Measurements from ENCODE around the gene POGLUT3.

The POGLUT3 gene

GRCh38 chr11:108498046-108498815 lies at the start of gene POGLUT3:
Gene POGLUT3, minus strand, starts transcription at chr11:108498384. Its CDS starts 18 bp downstream, at chr11:108498366.
- DNase-seq = peak; percentile 51

DNA sequence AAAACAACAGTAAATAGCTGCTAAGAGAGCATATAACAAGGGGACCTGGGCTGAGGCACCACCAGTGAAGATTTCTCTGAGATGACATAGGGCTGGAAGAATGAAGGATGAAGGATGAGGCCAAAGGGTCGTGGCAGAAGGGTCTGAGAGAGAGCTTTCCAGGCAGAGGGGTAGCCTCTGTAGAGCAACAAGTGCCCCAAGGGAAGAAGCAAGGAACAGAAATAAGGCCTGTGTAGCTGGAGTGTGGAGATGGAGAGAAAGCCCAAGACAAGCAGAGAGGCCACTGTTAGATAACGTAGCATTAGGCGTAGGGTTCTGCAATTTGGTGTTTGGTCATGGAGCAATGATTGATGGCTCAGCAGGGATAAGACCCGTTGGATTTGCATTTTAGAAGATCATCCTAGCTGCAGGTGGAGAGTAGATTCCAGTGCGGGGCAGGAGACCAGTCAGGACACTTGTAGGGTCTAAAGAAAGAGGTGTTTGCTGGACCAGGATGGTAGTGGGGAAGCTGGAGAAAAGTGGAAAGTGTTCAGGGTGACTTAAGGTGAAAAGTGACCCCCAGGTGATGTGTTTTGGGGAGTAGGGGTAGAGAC lies 47.8 kb upstream of the POGLUT3 start:
- no peak for DNase-seq

GRCh38 chr11:108543316-108543964 lies 45.3 kb upstream of the POGLUT3 start:
- DNase-seq = no peak

GRCh38 chr11:108541531-108541930 lies 43.3 kb upstream of the POGLUT3 start:
- DNase-seq = no peak

DNA sequence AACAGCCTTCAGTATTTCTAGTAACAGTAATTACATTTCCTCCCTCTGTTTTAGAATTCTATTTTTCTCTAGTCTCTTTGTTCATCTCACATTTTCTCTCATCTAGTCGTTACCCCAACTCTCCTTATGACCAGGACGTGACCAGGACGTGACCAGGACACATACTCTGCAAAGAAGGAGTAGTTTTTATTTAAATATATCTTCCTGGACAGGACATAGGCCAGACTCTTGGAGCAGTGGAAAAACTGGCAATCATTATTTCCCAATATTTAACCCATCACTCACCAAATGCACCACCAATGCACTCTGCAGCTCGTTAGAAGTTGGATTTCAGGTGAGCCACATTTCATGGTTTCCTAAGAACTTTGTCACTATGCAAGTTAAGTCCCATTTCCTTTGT lies 40.3 kb upstream of the POGLUT3 start:
- no peak for DNase-seq

DNA sequence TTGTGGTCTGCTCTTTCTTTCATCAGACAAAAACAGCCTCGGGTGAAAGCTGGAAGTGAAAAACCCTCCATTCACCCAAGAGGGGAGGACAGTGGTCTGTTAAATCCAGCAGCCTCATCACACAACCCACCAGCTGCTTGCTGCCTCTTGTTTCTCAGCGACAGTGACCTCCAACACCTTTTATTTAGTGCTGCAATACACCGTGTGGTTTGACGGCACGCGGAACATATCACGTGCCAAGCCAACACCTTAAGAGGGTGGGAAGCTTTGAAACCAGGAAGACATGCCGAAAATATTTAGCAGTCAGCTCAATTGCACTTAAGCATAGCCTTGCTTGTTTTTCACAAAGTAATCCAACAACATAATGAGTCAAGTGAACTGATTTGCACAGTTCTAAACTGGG lies 39.8 kb upstream of the POGLUT3 start:
- no peak for DNase-seq

GRCh38 chr11:108536783-108537182 lies 38.6 kb upstream of the POGLUT3 start:
- no peak for DNase-seq

DNA sequence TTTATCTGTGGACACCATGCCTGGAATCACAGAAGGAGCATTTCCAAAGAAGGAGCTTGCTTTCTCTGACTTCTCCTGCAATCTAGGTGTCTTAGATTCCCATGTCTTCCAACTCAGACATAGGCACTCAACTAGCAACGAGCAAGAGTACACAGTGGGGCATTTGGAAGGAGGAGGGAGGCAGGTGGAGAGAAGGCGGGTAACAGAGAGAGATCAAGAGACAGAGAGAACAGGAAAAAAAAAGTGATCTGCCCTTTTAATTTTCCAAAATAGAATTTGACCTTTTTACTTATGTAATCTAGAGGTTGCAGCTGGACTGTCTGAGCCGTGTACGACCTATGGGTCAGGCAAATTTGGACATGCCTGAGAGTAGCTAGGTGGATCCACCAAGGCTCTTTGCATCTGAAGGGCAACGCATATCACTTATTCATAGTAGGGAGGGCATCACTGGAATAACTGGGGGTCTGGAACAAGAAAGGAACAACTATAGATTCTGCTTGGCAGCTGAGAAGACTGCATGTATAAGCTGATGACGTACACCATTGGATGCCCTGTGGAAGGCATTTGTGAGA lies 37.3 kb upstream of the POGLUT3 start:
- DNase-seq = no peak

DNA sequence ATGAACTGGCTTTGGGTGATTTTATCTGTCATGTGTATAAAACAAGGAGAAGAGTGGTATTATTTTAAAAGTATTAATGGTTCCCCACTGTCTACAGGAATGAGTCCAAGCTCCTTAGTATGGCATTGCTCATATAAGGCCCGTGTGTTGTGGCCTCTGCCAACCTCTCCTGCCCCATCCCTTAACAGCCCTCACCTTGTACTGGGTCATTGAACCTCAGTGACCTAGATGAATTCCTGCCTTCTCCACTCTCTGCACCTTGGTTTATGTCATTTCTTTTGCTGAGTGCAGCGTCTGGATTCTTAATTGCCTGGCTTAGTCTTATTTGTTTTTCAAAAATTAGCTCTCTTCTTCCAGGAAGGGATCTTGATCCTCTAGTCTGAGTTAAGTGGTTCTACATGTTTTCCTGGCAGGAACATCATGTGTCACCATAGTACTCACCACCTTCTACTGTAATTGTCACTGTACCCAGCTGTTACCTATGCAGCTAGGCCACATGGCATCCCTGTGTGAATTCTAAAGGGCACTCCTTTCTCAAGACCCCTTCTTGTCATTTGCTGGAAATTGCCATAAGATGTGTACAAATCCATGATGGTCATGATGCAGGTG lies 36.2 kb upstream of the POGLUT3 start:
- DNase-seq = no peak

DNA sequence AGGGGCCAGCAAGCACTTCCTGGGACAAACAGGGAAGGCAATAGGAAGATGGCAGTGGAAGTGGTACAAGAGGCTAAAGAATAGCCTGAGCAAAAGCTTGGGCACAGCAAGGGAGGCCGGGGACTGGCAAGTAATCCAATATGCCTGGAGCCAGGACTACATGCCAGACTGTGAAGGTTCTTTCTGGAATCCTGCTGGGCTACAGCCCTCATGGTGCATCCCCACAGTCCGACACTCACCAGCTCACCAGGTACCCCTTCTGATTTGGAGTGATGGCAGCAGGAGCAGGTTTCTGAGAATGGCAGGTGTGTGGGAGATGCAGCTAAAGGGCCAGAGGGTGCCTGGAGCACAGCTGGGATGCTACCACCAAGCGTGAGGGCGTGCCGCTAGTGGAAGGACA lies 32.2 kb upstream of the POGLUT3 start:
- DNase-seq = no peak

- no peak for DNase-seq
Observed at GRCh38 chr11:108527382-108527781, 29.2 kb upstream of the POGLUT3 start.

GRCh38 chr11:108525161-108525560 lies 27.0 kb upstream of the POGLUT3 start:
- no peak for DNase-seq

- DNase-seq = no peak
Observed at GRCh38 chr11:108524422-108524821, 26.2 kb upstream of the POGLUT3 start.

DNA sequence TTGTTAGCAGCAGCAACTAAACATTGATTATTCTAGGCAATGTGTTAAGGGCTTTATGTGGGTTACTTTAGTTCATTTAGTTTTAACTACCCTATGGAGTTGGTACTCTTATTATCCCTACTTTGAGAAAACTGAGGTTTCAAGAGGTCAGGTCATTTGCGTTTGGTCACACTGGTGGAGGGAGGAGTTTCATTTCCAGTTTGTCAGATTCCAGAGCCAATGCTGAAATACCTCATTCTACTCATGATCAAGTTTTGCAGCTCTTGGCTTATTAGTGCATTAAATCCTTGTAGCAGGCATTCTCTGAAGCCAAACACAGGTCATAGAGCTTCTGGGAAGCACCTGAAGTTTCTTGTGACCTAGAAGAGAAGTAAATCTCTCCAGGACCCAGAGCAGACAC lies 24.1 kb upstream of the POGLUT3 start:
- no peak for DNase-seq

DNA sequence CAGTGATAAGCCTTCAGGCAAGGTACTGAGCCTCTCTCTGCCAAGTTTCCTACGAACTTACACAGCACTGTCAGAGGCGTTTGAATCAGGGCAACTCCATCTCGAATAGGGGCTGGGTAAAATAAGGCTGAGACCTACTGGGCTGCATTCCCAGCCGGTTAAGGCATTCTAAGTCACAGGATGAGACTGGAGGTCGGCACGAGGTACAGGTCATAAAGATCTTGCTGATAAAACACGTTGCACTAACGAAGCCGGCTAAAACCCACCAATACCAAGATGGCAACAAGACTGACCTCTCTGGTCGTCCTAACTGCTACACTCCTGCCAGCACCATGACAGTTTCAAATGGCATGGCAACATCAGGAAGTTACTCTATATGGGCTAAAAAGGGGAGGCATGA lies 20.4 kb upstream of the POGLUT3 start:
- DNase-seq = no peak

DNA sequence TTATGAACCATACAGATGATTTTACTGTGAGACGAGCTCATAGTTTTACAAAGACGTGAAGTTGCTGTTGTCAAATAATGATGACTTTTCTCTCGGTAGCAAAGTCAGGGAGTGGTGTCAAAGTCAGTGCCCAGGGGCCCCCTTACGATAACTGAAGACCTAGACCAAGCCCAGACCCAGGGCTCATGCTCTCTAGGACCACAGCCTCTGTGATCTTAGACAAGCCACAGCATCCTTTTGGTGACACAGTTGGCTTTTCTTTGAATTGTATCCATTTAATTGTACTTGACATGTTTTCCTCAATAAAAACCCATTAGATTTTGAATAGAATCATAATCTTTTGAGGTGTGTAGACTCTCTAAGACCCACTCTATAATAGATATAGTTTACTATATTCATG lies 17.9 kb upstream of the POGLUT3 start:
- no peak for DNase-seq

GRCh38 chr11:108512708-108513107 lies 14.5 kb upstream of the POGLUT3 start:
- no peak for DNase-seq

DNA sequence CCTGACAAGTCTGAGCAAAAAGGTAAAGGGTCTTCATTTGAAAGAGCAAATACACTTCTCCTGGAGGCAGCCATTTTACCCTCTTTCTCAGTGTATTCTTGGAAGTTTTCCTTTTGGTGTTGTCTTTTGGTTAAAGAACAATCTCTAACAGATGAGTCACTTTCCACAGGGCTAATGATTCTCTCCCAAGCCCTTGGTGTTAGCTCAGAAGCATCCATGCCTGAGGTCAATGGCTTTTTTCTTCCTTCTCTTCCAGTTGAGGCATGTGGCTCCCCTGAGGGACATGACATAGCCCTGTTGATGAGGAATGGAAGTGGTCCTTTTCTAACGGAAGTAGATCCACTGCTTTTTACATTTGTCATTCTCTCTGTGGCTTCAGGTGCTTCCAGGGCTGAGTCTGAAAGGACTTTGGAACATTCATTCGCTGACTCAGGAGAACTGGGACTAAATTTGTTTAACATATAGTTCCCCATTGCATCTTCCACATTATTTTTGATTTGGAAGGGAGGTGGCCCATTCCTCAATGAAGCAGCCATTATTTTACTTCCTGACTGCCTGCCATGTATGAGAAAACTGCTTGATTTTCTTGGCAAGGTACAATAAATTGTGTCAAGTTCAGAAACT lies 13.8 kb upstream of the POGLUT3 start:
- no peak for DNase-seq

- no peak for DNase-seq
Observed at GRCh38 chr11:108508653-108509593, 10.7 kb upstream of the POGLUT3 start.

DNA sequence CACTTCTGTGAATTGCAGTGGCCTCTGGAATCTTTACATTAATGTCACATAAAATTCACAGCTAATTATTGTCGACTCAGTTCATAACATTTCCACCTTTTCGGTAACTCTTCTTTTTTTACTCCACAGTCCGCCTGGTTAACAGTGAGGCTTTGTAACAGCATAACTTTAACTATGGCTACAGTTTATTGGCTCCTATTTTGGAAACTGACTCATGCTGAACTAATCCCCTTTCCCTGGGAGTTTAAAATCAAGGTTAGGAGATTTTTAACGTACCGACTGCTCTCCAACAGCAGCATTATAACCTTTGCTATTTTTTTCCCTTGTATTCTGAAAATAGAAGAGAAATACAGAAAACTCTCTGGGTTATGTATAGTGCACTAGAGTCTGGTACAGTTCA lies 3.2 kb upstream of the POGLUT3 start:
- no peak for DNase-seq

- DNase-seq = no peak
Observed at GRCh38 chr11:108500721-108501120, 2.5 kb upstream of the POGLUT3 start.

DNA sequence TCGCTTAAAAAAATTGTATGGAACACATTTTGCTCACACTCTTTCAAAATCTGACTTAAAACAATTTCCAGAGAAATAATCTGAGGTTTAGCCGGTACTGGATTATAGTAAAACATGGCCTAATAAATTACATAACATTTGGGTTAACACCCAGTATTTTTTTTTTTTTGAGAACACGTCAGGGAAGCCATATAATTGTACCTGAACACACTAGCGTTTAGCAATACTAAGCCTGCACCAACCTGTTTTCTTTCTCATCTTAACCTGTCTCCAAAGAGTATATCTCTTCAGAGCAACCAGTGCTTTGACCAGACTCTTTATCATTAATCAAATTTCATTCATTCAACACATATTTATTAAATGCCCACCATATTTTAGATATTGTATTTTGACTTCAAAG lies 2.0 kb upstream of the POGLUT3 start:
- DNase-seq = no peak
